ENCODE measurements around the gene RNF123.

The RNF123 gene

GRCh38 chr3:49689046-49689907, at the start of gene RNF123, which contains the start of gene MST1:
Gene RNF123, plus strand, starts transcription at chr3:49689557. Its CDS starts 1,609 bp downstream, at chr3:49691166.
Gene MST1, minus strand, starts transcription at chr3:49689474. Its CDS starts 783 bp downstream, at chr3:49688691.
- peak; percentile 83 for DNase-seq (ENCODE audit: low read depth)

- DNase-seq (ENCODE audit: low read depth), result no peak
Observed at GRCh38 chr3:49641292-49641691, 48.1 kb upstream of the RNF123 start.

GRCh38 chr3:49641921-49642707, 47.2 kb upstream of the RNF123 start:
- no peak for DNase-seq (ENCODE audit: low read depth)

- DNase-seq (ENCODE audit: low read depth), result no peak
Observed at GRCh38 chr3:49642708-49643145, 46.6 kb upstream of the RNF123 start.

- no peak for DNase-seq (ENCODE audit: low read depth)
Observed at GRCh38 chr3:49644684-49645083, 44.7 kb upstream of the RNF123 start.

- no peak for DNase-seq (ENCODE audit: low read depth)
Observed at GRCh38 chr3:49646236-49646635, 43.1 kb upstream of the RNF123 start.

GRCh38 chr3:49647741-49648140, 41.6 kb upstream of the RNF123 start:
- DNase-seq (ENCODE audit: low read depth), result no peak

GRCh38 chr3:49648354-49649019, 40.9 kb upstream of the RNF123 start:
- DNase-seq (ENCODE audit: low read depth), result no peak

GRCh38 chr3:49649576-49649975, 39.8 kb upstream of the RNF123 start:
- DNase-seq (ENCODE audit: low read depth), result no peak

- no peak for DNase-seq (ENCODE audit: low read depth)
Observed at GRCh38 chr3:49650177-49650576, 39.2 kb upstream of the RNF123 start.

GRCh38 chr3:49650637-49651036, 38.7 kb upstream of the RNF123 start:
- DNase-seq (ENCODE audit: low read depth), result no peak

- DNase-seq (ENCODE audit: low read depth), result no peak
Observed at GRCh38 chr3:49652218-49652902, 37.0 kb upstream of the RNF123 start.

GRCh38 chr3:49652903-49653415, 36.4 kb upstream of the RNF123 start:
- no peak for DNase-seq (ENCODE audit: low read depth)

GRCh38 chr3:49653621-49654020, 35.7 kb upstream of the RNF123 start:
- DNase-seq (ENCODE audit: low read depth), result no peak

GRCh38 chr3:49654176-49654825, 35.1 kb upstream of the RNF123 start:
- no peak for DNase-seq (ENCODE audit: low read depth)

- DNase-seq (ENCODE audit: low read depth), result no peak
Observed at GRCh38 chr3:49654955-49655556, 34.3 kb upstream of the RNF123 start.

GRCh38 chr3:49655731-49656285, 33.5 kb upstream of the RNF123 start:
- DNase-seq (ENCODE audit: low read depth), result no peak

GRCh38 chr3:49656541-49657112, 32.7 kb upstream of the RNF123 start:
- no peak for DNase-seq (ENCODE audit: low read depth)

- DNase-seq (ENCODE audit: low read depth), result no peak
Observed at GRCh38 chr3:49657208-49657915, 32.0 kb upstream of the RNF123 start.

All from stimulated activated CD8-positive, alpha-beta memory T cell treated with anti-CD3 and anti-CD28 coated beads, Interleukin-15, amount 100 ng/mL, for 1 hour (primary cell).